ENCODE results near the gene CCL27. TPM values are rescaled to one million over a fixed set of nuclear protein-coding genes. Genes with fewer than 3 reads are reported as not detected.

Gene CCL27
- total RNA-seq, 1 experiment from 2014 or later = not detected

DNA sequence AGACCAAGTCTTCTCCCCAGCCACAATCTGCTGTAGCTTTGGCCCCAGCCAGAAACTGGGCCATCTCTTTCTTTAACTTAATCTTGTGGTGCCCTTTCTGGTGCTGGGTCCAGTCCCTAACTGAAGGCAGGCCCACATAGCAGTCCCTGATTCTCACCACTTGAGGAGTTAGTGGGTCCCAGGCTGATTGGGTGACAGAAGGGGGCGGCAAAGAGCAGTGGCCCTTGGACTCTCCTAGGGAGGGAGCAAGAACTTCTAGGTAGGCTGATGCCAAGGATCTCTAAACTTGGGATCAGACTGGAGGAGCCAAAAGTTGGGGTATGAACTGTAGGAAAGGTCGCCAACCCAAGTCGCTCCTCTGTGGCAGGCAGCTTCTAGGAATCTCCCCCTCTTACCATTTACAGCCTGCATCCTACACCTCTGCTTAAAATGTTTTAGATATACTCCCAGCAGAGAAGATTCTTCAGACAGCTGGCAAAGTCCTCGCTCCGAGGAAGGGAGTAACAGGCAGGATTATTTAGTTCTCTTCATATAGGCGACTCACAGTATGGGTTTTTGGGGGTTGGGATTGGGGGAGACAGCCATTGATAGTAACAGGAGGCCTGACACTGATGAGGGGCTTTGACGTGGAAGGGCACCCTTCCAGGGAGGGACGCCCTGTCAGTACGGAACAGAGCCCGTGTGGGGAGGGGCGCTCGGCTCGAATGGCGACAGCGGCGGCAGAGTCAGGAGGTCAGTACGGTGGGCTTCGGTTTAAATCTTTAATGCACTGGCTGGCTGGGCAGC, 2.0 kb upstream of the CCL27 start:
- H3K27ac Mint-ChIP-seq (ENCODE audit: unreplicated experiment) = no peak overlapping the region
- no peaks in the 10 kb centered on the region for H3K36me3 Mint-ChIP-seq (ENCODE audit: insufficient read depth, unreplicated experiment)
- ChIA-PET POLR2A (no interaction called here), CTCF (interaction anchor here (1.2 kb wide), 2 partner anchors 18 to 27 kb away, joined by 5 to 9 read pairs; partner anchors contain the start of genes GALT and SIGMAR1)
- intact Hi-C loops (cut with micrococcal nuclease; ENCODE audit: unreplicated experiment) = loop anchor here (1.0 to 2.0 kb wide), 2 partner anchors 12 to 18 kb away; partner anchors contain the start of genes GALT and IL11RA
- no peaks in the 10 kb centered on the region for H3K9me3 Mint-ChIP-seq (ENCODE audit: unreplicated experiment)
- no peaks in the 10 kb centered on the region for H3K27me3 Mint-ChIP-seq (ENCODE audit: insufficient read depth, unreplicated experiment)
- Histone ChIP-seq H3K36me3 (ENCODE audit: control insufficient read depth, insufficient read depth, low read length) (no peaks in the 10 kb centered on the region), H3K4me3 (ENCODE audit: low read depth, low read length) (no peak overlapping the region), H3K9me3 (no peaks in the 10 kb centered on the region), H3K27me3 (replicated peaks; ENCODE audit: control insufficient read depth, insufficient read depth, low read length) (no peaks in the 10 kb centered on the region), H3K4me1 (peaks cover 15% of the 10 kb centered on the region)
- peaks cover 28% of the 10 kb centered on the region for H3K4me1 Mint-ChIP-seq (ENCODE audit: low read depth, unreplicated experiment)
- BruUV-seq (replicated peaks) = no TSS peak
- TF ChIP-seq CTCF (IDR thresholded peaks at IDR 0.05; ENCODE audit: insufficient read depth in 1 of 2, low read depth in 1 of 2, low read length in 1 of 2, severe bottlenecking in 1 of 2, unreplicated experiment in 1 of 2) = peak; percentile 38 to 78
- DNase-seq = peak; percentile 68 to 72
- H3K4me3 Mint-ChIP-seq (ENCODE audit: unreplicated experiment) = peak overlapping the region; percentile 81

DNA sequence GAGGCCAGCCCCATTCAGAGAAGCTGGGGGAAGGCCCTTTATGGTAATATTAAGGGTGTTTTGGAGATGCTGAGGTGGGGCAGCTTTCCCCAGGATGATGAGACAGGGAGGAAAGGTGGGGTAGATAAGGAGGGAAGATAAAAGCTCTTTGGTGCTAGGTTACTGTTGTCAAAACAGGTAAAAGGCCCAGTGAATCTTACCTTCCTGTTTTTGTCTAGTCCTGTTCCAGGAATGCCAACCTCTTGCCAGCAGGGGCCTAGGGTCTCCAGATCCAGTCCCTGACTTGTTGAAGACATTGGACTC, 797 bp upstream of the CCL27 start:
- no peak for DNase-seq
- ChIA-PET CTCF (no interaction called here), POLR2A (interaction anchor here (0.5 kb wide), 1 partner anchor 191 kb away, joined by 3 read pairs; no protein-coding TSS in a partner anchor)
- Mint-ChIP-seq H3K36me3 (ENCODE audit: insufficient read depth, unreplicated experiment) (no peaks in the 10 kb centered on the region), H3K27me3 (ENCODE audit: insufficient read depth, unreplicated experiment) (no peaks in the 10 kb centered on the region), H3K9me3 (ENCODE audit: unreplicated experiment) (no peaks in the 10 kb centered on the region), H3K4me3 (ENCODE audit: unreplicated experiment) (no peak overlapping the region), H3K4me1 (ENCODE audit: low read depth, unreplicated experiment) (peaks cover 28% of the 10 kb centered on the region), H3K27ac (ENCODE audit: unreplicated experiment) (peak overlapping the region; percentile 56)
- H3K9me3 ChIP-seq = no peaks in the 10 kb centered on the region
- peaks cover 15% of the 10 kb centered on the region for H3K4me1 ChIP-seq
- no TSS peak for BruUV-seq (replicated peaks)
- no peaks in the 10 kb centered on the region for H3K36me3 ChIP-seq (ENCODE audit: control insufficient read depth, insufficient read depth, low read length)
- H3K27me3 ChIP-seq (replicated peaks; ENCODE audit: control insufficient read depth, insufficient read depth, low read length) = no peaks in the 10 kb centered on the region
- intact Hi-C loops (cut with micrococcal nuclease; ENCODE audit: unreplicated experiment) = no loop called here
- H3K4me3 ChIP-seq (ENCODE audit: low read depth, low read length) = no peak overlapping the region
- TF ChIP-seq CTCF (IDR thresholded peaks at IDR 0.05; ENCODE audit: insufficient read depth in 1 of 2, low read depth in 1 of 2, low read length in 1 of 2, severe bottlenecking in 1 of 2, unreplicated experiment in 1 of 2) = no peak

DNA sequence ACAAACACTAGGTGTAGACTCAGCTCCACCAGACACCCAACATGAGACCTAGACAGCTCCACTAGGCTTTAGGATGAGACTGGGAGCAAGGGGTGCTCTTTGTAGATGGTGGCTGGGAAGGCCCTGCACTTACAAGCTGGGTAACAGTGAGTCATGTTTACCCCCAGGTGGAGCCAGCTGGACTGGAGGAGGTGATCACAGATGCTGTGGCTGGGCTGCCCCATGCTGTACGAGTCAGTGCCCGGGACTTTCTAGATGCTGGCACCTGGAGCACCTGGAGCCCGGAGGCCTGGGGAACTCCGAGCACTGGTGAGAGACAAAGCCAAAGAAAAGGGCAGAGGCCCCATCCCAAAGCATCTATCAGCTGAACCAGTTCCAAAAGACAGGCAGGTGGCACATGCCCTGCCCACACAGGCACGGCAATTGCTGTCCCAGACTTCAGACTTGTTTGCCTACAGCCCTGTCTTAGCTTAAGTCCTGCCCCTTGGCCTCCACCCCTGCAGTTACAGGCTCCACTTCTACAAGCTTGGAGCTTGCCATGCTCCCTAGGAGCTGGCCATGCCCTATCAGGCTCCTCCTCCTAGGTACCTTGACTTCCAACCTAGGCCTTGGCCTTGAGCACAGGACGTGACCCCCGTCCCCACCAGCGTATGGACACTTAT, 2.7 kb downstream of the CCL27 start:
- Mint-ChIP-seq H3K9me3 (ENCODE audit: unreplicated experiment) (no peaks in the 10 kb centered on the region), H3K4me3 (ENCODE audit: unreplicated experiment) (no peak overlapping the region), H3K27me3 (ENCODE audit: insufficient read depth, unreplicated experiment) (no peaks in the 10 kb centered on the region), H3K36me3 (ENCODE audit: insufficient read depth, unreplicated experiment) (no peaks in the 10 kb centered on the region), H3K27ac (ENCODE audit: unreplicated experiment) (no peak overlapping the region), H3K4me1 (ENCODE audit: low read depth, unreplicated experiment) (peaks cover 19% of the 10 kb centered on the region)
- POLR2A ChIA-PET = no interaction called here
- H3K27me3 ChIP-seq (replicated peaks; ENCODE audit: control insufficient read depth, insufficient read depth, low read length) = no peaks in the 10 kb centered on the region
- CTCF ChIA-PET = interaction anchor here (2.4 kb wide), 1 partner anchor 13 kb away, joined by 6 read pairs; the partner anchor contains the start of gene GALT
- BruUV-seq (replicated peaks) = no TSS peak
- no peak for TF ChIP-seq CTCF (IDR thresholded peaks at IDR 0.05; ENCODE audit: insufficient read depth in 1 of 2, low read depth in 1 of 2, low read length in 1 of 2, severe bottlenecking in 1 of 2, unreplicated experiment in 1 of 2)
- no peak for DNase-seq
- H3K9me3 ChIP-seq = no peaks in the 10 kb centered on the region
- H3K4me3 ChIP-seq (ENCODE audit: low read depth, low read length) = no peak overlapping the region
- intact Hi-C loops (cut with micrococcal nuclease; ENCODE audit: unreplicated experiment) = loop anchor here (10.0 kb wide), 1 partner anchor 45 kb away; no protein-coding TSS in a partner anchor
- H3K4me1 ChIP-seq = peaks cover 11% of the 10 kb centered on the region
- no peaks in the 10 kb centered on the region for H3K36me3 ChIP-seq (ENCODE audit: control insufficient read depth, insufficient read depth, low read length)

Measured in Caco-2 (cell line).